Effector memory CD4-positive, alpha-beta T cell (primary cell): Measurements from ENCODE around the gene CDK6.

ENCODE experiments used
- DNase-seq, 3 donors: peaks; one replicate each; pipeline ENCODE4 v3.0.0-alpha.2; 2020
- H3K27ac ChIP-seq: 2 replicates; pipeline ENCODE4 v1.7.0; 2013; ENCODE audit warnings: mild to moderate bottlenecking, low read length, moderate library complexity; ENCODE audit not compliant: insufficient read depth, poor library complexity, severe bottlenecking
- H3K27me3 ChIP-seq: replicated peaks from 2 replicates; pipeline ENCODE4 v1.7.0; 2013; ENCODE audit warnings: mild to moderate bottlenecking, low read length; ENCODE audit not compliant: insufficient read depth, control insufficient read depth, poor library complexity, severe bottlenecking
- H3K36me3 ChIP-seq: 2 replicates; pipeline ENCODE4 v1.7.0; 2013; ENCODE audit warnings: mild to moderate bottlenecking, low read length, moderate library complexity; ENCODE audit not compliant: control insufficient read depth, insufficient read depth
- H3K4me1 ChIP-seq: 2 replicates; pipeline ENCODE4 v1.7.0; 2013; ENCODE audit warnings: low read length, mild to moderate bottlenecking; ENCODE audit not compliant: control insufficient read depth, insufficient read depth, poor library complexity, severe bottlenecking
- H3K4me3 ChIP-seq: 2 replicates; pipeline ENCODE4 v1.7.0; 2013; ENCODE audit warnings: low read length, low read depth, mild to moderate bottlenecking; ENCODE audit not compliant: insufficient read depth, poor library complexity, severe bottlenecking
- H3K9me3 ChIP-seq: 2 replicates; pipeline ENCODE4 v1.7.0; 2013; ENCODE audit warnings: mild to moderate bottlenecking, low read length, moderate library complexity; ENCODE audit not compliant: control insufficient read depth

Gene CDK6

DNA sequence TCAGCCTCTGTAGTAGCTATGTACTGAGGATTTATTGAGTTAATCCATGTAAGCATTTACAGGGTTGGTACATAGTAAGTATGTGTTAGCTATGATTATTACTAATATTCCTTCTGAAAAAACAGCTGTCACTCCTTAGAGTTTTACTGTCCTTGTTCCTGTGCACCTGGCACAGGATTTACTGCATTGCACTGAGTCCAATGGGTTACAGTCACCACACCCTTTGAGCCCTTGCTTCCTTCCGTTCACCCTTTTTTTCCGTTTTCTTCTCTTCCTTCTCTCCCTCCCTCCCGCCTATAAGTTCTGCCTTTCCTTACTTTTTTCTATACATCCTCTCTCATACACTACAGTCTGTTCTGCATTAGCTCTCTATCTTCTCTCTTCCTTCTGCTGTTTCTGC lies 12.5 kb upstream of the CDK6 start:
- no peak overlapping the region for H3K27ac ChIP-seq
- no peaks in the 10 kb centered on the region for H3K4me1 ChIP-seq
- no peaks in the 10 kb centered on the region for H3K9me3 ChIP-seq
- no peaks in the 10 kb centered on the region for H3K27me3 ChIP-seq
- no peak overlapping the region for H3K4me3 ChIP-seq
- no peak for DNase-seq
- no peaks in the 10 kb centered on the region for H3K36me3 ChIP-seq

DNA sequence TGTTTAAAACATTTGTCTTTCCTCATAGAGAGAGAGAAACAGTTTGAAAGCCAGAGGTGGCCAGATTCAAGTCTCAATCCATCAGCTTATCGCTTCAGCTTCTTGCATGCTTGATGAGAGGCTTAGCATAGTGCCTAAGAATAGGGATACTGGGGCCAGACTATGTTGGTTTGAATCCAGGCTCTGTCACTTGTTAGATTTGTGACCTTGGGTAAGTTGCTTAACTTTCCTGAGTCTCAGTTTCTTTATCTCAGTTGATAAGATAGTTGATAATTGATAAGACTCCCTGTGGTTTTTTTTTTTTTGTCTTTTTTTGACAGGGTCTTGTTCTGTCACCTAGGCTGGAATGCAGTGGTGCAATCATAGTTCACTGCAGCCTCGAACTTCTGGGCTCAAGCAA lies 12.1 kb upstream of the CDK6 start:
- Histone ChIP-seq H3K9me3 (no peaks in the 10 kb centered on the region), H3K4me3 (no peak overlapping the region), H3K36me3 (no peaks in the 10 kb centered on the region), H3K27me3 (no peaks in the 10 kb centered on the region), H3K4me1 (no peaks in the 10 kb centered on the region), H3K27ac (no peak overlapping the region)
- DNase-seq = no peak

DNA sequence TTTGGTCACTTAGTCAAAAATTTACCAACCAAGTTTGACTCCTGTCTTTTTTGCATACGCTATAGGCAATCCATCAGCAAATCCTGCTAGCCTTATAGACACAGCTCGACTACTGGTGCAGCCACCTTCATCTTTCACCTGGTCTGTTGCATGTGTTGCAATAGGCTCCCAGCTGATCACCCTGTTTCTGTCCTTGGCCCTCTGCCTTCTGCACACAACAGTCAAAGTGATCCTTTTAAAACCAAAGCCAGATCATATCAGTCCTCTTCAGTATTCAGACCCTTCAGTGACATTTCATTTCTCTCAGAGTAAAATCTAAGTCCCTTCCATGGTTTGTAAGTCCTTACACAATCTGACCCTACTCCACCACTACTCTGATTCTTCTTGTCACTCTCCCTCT lies 10.9 kb upstream of the CDK6 start:
- Histone ChIP-seq H3K36me3 (no peaks in the 10 kb centered on the region), H3K27me3 (no peaks in the 10 kb centered on the region), H3K9me3 (no peaks in the 10 kb centered on the region), H3K4me3 (no peak overlapping the region), H3K4me1 (no peaks in the 10 kb centered on the region), H3K27ac (no peak overlapping the region)
- no peak for DNase-seq

DNA sequence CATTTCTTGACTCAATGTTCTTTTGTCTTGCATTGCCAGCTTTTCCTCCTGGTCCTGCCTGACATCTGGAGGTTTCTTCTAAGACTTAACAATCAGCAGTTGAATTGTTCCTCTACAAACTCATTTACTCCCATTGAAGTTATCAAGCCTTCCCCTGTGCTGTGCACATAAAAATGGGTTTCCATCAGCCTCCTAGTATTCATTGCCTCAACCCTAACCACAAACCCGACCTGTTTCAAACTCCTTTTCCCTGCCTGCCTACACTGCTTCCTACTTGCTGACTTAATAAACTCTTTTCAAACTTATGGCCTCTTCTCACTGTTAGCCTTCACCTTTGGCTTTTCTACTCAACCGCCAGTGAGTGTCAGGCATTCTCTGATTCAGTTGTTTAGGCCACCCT lies 9.4 kb upstream of the CDK6 start:
- H3K27me3 ChIP-seq = no peaks in the 10 kb centered on the region
- H3K4me1 ChIP-seq = no peaks in the 10 kb centered on the region
- no peak overlapping the region for H3K27ac ChIP-seq
- no peak overlapping the region for H3K4me3 ChIP-seq
- no peaks in the 10 kb centered on the region for H3K9me3 ChIP-seq
- H3K36me3 ChIP-seq = no peaks in the 10 kb centered on the region
- DNase-seq = no peak

DNA sequence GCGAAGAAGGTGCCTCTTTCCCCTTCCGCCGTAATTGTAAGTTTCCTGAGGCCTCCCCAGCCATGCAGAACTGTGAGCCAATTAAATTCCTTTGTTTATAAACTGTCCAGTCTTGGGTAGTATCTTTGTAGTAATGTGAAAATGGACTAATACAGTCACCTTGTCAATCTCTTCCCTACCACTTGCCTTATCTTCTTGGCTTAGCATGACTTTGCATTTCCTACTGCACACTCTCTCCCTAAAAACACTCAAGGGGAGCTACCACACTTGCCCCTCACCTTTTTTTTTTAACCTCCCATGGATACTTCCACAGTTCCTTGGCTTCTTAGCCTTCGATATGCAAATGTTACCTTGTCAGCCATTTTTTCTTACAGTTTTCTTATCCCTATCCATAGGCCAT lies 7.4 kb upstream of the CDK6 start:
- Histone ChIP-seq H3K27me3 (no peaks in the 10 kb centered on the region), H3K4me3 (no peak overlapping the region), H3K27ac (no peak overlapping the region), H3K4me1 (no peaks in the 10 kb centered on the region), H3K9me3 (no peaks in the 10 kb centered on the region), H3K36me3 (no peaks in the 10 kb centered on the region)
- no peak for DNase-seq

DNA sequence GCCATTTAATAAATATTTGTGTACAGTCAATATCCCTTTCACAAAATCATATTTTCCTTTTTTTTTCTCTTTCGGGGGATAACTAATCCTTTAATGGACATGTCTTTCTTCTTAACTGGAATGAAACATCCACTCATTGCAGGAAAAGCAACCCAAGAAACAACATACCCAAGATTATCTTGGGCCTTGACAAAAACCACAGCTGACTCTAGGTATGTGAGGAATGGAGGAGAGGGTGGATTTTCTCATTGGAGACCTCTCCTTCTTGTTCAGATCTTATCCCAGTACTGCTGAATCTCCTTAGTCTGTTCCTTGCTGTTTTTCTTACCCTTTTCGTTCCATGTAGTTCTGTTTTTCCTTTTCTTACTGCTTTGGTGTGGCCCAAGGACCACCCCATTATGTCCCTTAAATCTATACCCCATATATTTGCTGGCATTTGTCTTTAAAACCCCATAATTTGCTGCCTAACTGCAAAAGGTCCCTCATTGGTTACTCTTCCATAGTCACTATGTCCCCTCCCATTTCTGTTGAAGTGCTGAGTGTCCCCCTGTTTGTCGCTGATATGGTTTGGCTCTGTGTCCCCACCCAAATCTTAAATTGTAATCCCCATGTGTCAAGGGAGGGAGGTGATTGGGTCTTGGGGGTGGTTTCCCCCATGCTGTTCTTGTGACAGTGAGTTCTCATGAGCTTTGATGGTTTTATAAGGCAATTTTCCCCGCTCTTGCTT lies 6.8 kb upstream of the CDK6 start:
- Histone ChIP-seq H3K27ac (no peak overlapping the region), H3K4me1 (no peaks in the 10 kb centered on the region), H3K36me3 (no peaks in the 10 kb centered on the region), H3K27me3 (no peaks in the 10 kb centered on the region), H3K9me3 (no peaks in the 10 kb centered on the region), H3K4me3 (no peak overlapping the region)
- DNase-seq = no peak

DNA sequence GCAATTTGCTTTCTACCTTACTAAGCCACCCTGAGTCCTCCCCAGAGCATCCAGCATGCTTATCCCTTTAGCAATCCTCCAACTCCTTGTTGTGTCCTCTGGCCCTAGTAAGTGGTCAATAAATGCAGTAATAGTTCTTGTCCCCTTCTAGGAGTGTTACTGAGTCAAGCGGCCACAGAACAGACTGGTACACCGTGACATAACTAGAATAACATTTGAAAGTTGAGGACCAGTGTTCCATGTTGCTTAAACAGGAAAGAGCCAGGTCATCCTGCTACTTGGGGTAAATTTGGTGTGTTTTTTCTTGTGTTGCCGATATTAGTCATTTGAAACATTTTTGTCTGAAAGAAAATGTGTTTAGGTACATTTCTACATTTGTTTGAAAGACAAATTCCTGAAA lies 4.8 kb upstream of the CDK6 start:
- H3K4me3 ChIP-seq = no peak overlapping the region
- DNase-seq = no peak

DNA sequence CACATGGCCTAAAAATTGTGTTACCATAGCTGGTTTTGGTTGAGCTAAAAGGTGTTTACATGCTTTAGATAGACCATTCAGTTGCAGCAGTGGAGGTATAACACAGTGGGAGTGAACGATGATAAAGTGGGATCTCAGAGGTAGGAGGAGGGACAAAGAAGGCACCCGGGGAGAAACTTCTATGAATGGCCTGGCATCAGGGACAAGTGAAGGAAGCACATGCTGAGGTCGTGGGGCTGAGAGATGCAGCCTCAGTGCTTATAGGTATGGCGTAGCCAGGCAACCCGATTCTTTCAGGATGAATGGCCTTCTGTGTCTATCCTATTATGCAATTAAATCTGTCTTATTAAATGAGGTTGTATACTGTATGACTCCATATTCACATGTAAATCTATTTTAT lies 3.9 kb upstream of the CDK6 start:
- Histone ChIP-seq H3K27me3 (no peaks in the 10 kb centered on the region), H3K4me3 (no peak overlapping the region), H3K27ac (no peak overlapping the region), H3K36me3 (no peaks in the 10 kb centered on the region), H3K9me3 (no peaks in the 10 kb centered on the region), H3K4me1 (peaks cover 3% of the 10 kb centered on the region)
- no peak for DNase-seq

More for the DNA sequence above, 4.8 kb upstream of the CDK6 start:
- Histone ChIP-seq H3K27ac (no peak overlapping the region), H3K36me3 (no peaks in the 10 kb centered on the region), H3K4me1 (peaks cover 3% of the 10 kb centered on the region), H3K27me3 (no peaks in the 10 kb centered on the region), H3K9me3 (no peaks in the 10 kb centered on the region)

DNA sequence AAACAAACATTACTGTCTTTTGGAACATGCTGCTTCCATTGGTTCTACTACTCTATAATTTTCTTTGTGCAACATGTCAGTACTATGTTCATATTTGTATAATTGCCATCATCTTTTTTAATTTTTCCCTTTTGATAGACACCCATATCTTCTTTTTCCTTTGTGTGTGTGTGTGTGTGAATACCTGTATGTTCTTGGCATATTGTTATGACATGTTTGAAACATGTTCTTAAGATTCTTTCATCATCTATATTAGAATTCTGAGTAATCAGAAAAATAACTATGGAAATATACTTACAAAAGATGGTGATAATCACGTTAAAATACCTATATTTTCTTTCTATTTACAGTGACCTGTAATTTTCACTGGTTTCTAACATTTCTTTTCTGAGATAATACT lies 3.5 kb upstream of the CDK6 start:
- H3K9me3 ChIP-seq = no peaks in the 10 kb centered on the region
- no peaks in the 10 kb centered on the region for H3K36me3 ChIP-seq
- H3K27ac ChIP-seq = no peak overlapping the region

DNA sequence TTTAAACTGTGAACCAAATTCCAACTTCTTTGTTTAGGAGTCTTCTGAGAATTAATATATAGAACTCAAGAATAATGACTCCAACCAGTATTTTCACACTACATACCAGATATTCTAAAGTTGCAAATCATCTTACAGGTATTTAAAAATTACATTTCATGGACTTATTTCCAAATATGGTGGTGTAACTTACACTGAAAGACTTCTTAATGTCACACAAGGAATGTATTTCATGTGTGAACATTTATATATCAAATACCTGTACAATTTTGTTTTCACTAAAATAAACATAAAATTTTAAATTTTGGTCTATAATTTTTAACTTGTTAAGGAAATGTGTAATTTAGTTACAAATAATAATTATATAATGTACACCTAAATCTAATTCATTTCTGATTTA lies 2.6 kb upstream of the CDK6 start:
- no peaks in the 10 kb centered on the region for H3K36me3 ChIP-seq

More for the DNA sequence above, 3.5 kb upstream of the CDK6 start:
- no peak for DNase-seq
- no peaks in the 10 kb centered on the region for H3K27me3 ChIP-seq
- no peak overlapping the region for H3K4me3 ChIP-seq
- peaks cover 3% of the 10 kb centered on the region for H3K4me1 ChIP-seq

More for the DNA sequence above, 2.6 kb upstream of the CDK6 start:
- Histone ChIP-seq H3K4me3 (no peak overlapping the region), H3K9me3 (no peaks in the 10 kb centered on the region), H3K4me1 (peaks cover 3% of the 10 kb centered on the region), H3K27me3 (no peaks in the 10 kb centered on the region), H3K27ac (no peak overlapping the region)
- no peak for DNase-seq
